IMR-90 (cell line): ENCODE results near the gene METTL18. TPM values are rescaled to one million over a fixed set of nuclear protein-coding genes. Genes with fewer than 3 reads are reported as not detected.

ENCODE experiments used
- ATAC-seq: fragments of 200-7000 bp; cut with Tn5 transposase; 2 replicates; pipeline ENCODE4 v1.9.1; 2020; ENCODE audit warnings: low read depth, mild to moderate bottlenecking, moderate library complexity
- BruUV-seq: library from RNA; stranded (reverse); fragments of 400-500 nt; replicated peaks from 2 replicates; lab custom pipeline; 2021; lab: Mats Ljungman, UMichigan
- CTCF ChIA-PET: fragments of 300-600 bp; formaldehyde crosslinking; extraction: SDS; loops from one replicate; lab custom pipeline; 2021; ENCODE audit warnings: antibody characterized with exemption; lab: Yijun Ruan, JAX
- POLR2A ChIA-PET: fragments of 300-600 bp; sonication (Branson Sonifier 250); formaldehyde crosslinking; loops from one replicate; lab custom pipeline; 2022; ENCODE audit warnings: antibody characterized with exemption; ENCODE audit not compliant: unreplicated experiment; lab: Charles Lee
- DNase-seq: peaks from one replicate; pipeline ENCODE4 v3.0.0; 2013
- H2AFZ ChIP-seq: replicated peaks from 2 replicates; pipeline ENCODE3; 2013; ENCODE audit warnings: low read length, mild to moderate bottlenecking; ENCODE audit not compliant: poor library complexity
- H2AK5ac ChIP-seq: 2 replicates; pipeline ENCODE4 v1.6.1; 2013; ENCODE audit warnings: low read depth, low read length, inconsistent platforms
- H2AK9ac ChIP-seq: replicated peaks from 2 replicates; pipeline ENCODE3; 2013; ENCODE audit warnings: mild to moderate bottlenecking, low read depth, low read length, moderate library complexity; ENCODE audit not compliant: poor library complexity
- H2BK120ac ChIP-seq: 2 replicates; pipeline ENCODE4 v1.6.1; 2013; ENCODE audit warnings: low read depth, low read length, inconsistent platforms
- H2BK15ac ChIP-seq: 3 replicates; pipeline ENCODE4 v1.6.1; 2013; ENCODE audit warnings: low read depth, low read length, inconsistent platforms
- H2BK20ac ChIP-seq: 2 replicates; pipeline ENCODE4 v1.6.1; 2013; ENCODE audit warnings: low read depth, mild to moderate bottlenecking, inconsistent platforms, low read length, moderate library complexity
- H2BK5ac ChIP-seq: 2 replicates; pipeline ENCODE4 v1.6.1; 2013; ENCODE audit warnings: mild to moderate bottlenecking, low read depth, low read length, inconsistent platforms; ENCODE audit not compliant: poor library complexity, severe bottlenecking
- H3K14ac ChIP-seq: replicated peaks from 2 replicates; pipeline ENCODE4 v1.6.1; 2013; ENCODE audit warnings: low read depth, low read length, inconsistent platforms
- H3K18ac ChIP-seq: 2 replicates; pipeline ENCODE4 v1.6.1; 2013; ENCODE audit warnings: low read depth, low read length, control low read depth
- H3K23ac ChIP-seq: 2 replicates; pipeline ENCODE4 v1.6.1; 2013; ENCODE audit warnings: low read depth, low read length, inconsistent platforms
- H3K27ac ChIP-seq: 2 replicates; pipeline ENCODE4 v1.5.1; 2013; ENCODE audit warnings: mild to moderate bottlenecking, control low read depth, low read length; ENCODE audit not compliant: insufficient read depth
- H3K27me3 ChIP-seq: 2 replicates; pipeline ENCODE4 v1.6.1; 2013; ENCODE audit warnings: low read length; ENCODE audit not compliant: control insufficient read depth, insufficient read depth
- H3K36me3 ChIP-seq: 2 replicates; pipeline ENCODE4 v1.6.1; 2013; ENCODE audit warnings: low read length, mixed read lengths; ENCODE audit not compliant: control insufficient read depth, insufficient read depth
- H3K4ac ChIP-seq: 2 replicates; pipeline ENCODE4 v1.6.1; 2013; ENCODE audit warnings: low read depth, low read length, inconsistent platforms
- H3K4me1 ChIP-seq: 2 replicates; pipeline ENCODE4 v1.6.1; 2013; ENCODE audit warnings: low read length, mixed read lengths; ENCODE audit not compliant: control insufficient read depth, insufficient read depth
- H3K4me2 ChIP-seq: 2 replicates; pipeline ENCODE4 v1.6.1; 2013; ENCODE audit warnings: low read depth, mild to moderate bottlenecking, control low read depth, low read length, moderate library complexity
- H3K4me3 ChIP-seq: 2 replicates; pipeline ENCODE4 v1.5.1; 2013; ENCODE audit warnings: low read depth, mild to moderate bottlenecking, control low read depth, low read length, moderate library complexity; ENCODE audit not compliant: insufficient read depth
- H3K56ac ChIP-seq: 2 replicates; pipeline ENCODE4 v1.6.1; 2013; ENCODE audit warnings: low read length, inconsistent platforms; ENCODE audit not compliant: insufficient read depth; ENCODE audit errors: extremely low read depth
- H3K79me1 ChIP-seq, 2 experiments: 2 replicates each; pipeline ENCODE4 v1.6.1; 2013; ENCODE audit warnings: low read length in 2 of 2, inconsistent platforms in 1 of 2, low read depth in 1 of 2
- H3K9ac ChIP-seq: 2 replicates; pipeline ENCODE4 v1.6.1; 2013; ENCODE audit warnings: low read depth, low read length, control low read depth
- H3K9me1 ChIP-seq: 2 replicates; pipeline ENCODE4 v1.6.1; 2013; ENCODE audit warnings: low read length, inconsistent platforms; ENCODE audit not compliant: insufficient read depth
- H3K9me3 ChIP-seq: 2 replicates; pipeline ENCODE4 v1.6.1; 2013; ENCODE audit warnings: low read length; ENCODE audit not compliant: control insufficient read depth, insufficient read depth
- H4K20me1 ChIP-seq: 2 replicates; pipeline ENCODE4 v1.6.1; 2013; ENCODE audit warnings: low read length, inconsistent platforms; ENCODE audit not compliant: insufficient read depth
- H4K5ac ChIP-seq: 2 replicates; pipeline ENCODE4 v1.6.1; 2013; ENCODE audit warnings: mild to moderate bottlenecking, low read depth, low read length, control low read depth
- H4K8ac ChIP-seq, 2 experiments: 2 replicates each; pipeline ENCODE4 v1.6.1; 2013; ENCODE audit warnings: low read depth in 2 of 2, low read length in 2 of 2, control low read depth in 1 of 2, inconsistent platforms in 1 of 2
- H4K91ac ChIP-seq: 2 replicates; pipeline ENCODE4 v1.6.1; 2013; ENCODE audit warnings: low read depth, low read length, inconsistent platforms; ENCODE audit not compliant: insufficient read depth
- ELK1 ChIP-seq: fragments of 150-350 bp; IDR thresholded peaks from 2 replicates; pipeline ENCODE4 v1.6.1; 2016; ENCODE audit warnings: low read depth, mild to moderate bottlenecking, low read length, moderate library complexity, borderline replicate concordance
- MAFK ChIP-seq: IDR thresholded peaks from 2 replicates; pipeline ENCODE4 v1.6.1; 2012; ENCODE audit warnings: low read depth, low read length, improper control_type of control experiment
- MAZ ChIP-seq: IDR thresholded peaks from 2 replicates; pipeline ENCODE4 v1.6.1; 2012; ENCODE audit warnings: low read depth, mild to moderate bottlenecking, low read length, improper control_type of control experiment, moderate library complexity, borderline replicate concordance
- MXI1 ChIP-seq: IDR thresholded peaks from 2 replicates; pipeline ENCODE4 v1.6.1; 2012; ENCODE audit warnings: low read depth, mild to moderate bottlenecking, low read length, moderate library complexity, borderline replicate concordance
- NFE2L2 ChIP-seq: fragments of 150-350 bp; IDR thresholded peaks from 2 replicates; pipeline ENCODE4 v1.6.1; 2016; ENCODE audit warnings: low read depth, mild to moderate bottlenecking, low read length
- RAD21 ChIP-seq: IDR thresholded peaks from 2 replicates; pipeline ENCODE4 v1.6.1; 2012; ENCODE audit warnings: low read length, improper control_type of control experiment
- RCOR1 ChIP-seq: IDR thresholded peaks from 2 replicates; pipeline ENCODE4 v1.6.1; 2012; ENCODE audit warnings: mild to moderate bottlenecking, low read length, improper control_type of control experiment; ENCODE audit not compliant: insufficient replicate concordance
- RFX5 ChIP-seq: IDR thresholded peaks from 2 replicates; pipeline ENCODE4 v1.8.0; 2012; ENCODE audit warnings: low read depth, mild to moderate bottlenecking, low read length, moderate library complexity
- WGBS, 2 experiments: methylation state at CpG; one replicate each; pipeline versions ENCODE4 v1.1.5 to v1.1.7; 2013; ENCODE audit warnings: missing lambda C conversion rate in 2 of 2; ENCODE audit not compliant: insufficient read length in 1 of 2; ENCODE audit errors: extremely low coverage in 2 of 2; 5-methylcytosine and 5-hydroxymethylcytosine counted together
- dilution Hi-C: fragments of 300-500 bp; cut with HindIII; formaldehyde crosslinking; loops from one replicate; pipeline ENCODE4 v1.14.3; 2018; ENCODE audit warnings: low sequenced_read_pairs; ENCODE audit not compliant: unreplicated experiment
- in situ Hi-C: fragments of 300-500 bp; cut with MboI; formaldehyde crosslinking; loops from 3 replicates; pipeline ENCODE4 v1.14.3; 2019; ENCODE audit warnings: low sequenced_read_pairs, inconsistent platforms, mixed read lengths
- intact Hi-C: fragments of 100-400 bp; cut with micrococcal nuclease; formaldehyde crosslinking; loops from 2 replicates; pipeline ENCODE4 v1.10.0; 2022
- polyA plus RNA-seq, 3 experiments: library from polyadenylated mRNA; depleted of rRNA; stranded (reverse); fragments of >200 nt; gene quantifications; 2 replicates each; pipeline ENCODE4 v1.2.3, GENCODE V29; 2012; ENCODE audit warnings: low replicate concordance in 1 of 3
- total RNA-seq: library from RNA; depleted of rRNA; stranded (reverse); fragments of >200 nt; gene quantifications from 2 replicates; pipeline ENCODE4 v1.2.3, GENCODE V29; 2012
- TF ChIP-seq, protein P1 (sequence below): conservative IDR thresholded peaks from 2 replicates; pipeline ENCODE4 v1.5.1; 2012; ENCODE audit warnings: mild to moderate bottlenecking, low read depth, low read length, improper control_type of control experiment

METTL18 gene
- total and polyA plus RNA-seq, 2 of the 4 experiments (the other 2 are of a cell fraction) = 2.9 to 3.4 TPM

DNA sequence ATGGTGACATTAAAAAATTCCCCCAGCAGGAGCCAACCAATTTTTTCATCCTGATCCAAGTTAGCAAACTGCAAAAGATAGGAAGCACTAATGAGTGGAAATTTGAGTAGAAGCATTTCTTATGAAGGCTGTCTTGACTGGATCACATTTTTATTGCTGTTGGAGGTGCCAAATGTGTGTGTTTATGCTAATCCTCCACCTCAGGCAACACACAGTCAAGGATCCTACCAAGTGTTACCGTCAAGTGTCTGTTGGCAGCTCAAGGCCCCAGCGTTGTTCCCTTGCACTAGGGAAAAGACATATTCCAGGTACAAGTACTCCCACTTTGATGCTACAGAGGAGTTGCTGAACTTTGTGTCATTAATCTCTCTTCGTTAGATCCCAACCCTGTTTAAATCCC, 18.3 kb downstream of the METTL18 start:
- Histone ChIP-seq H3K27me3 (peaks cover 2% of the 10 kb centered on the region), H3K36me3 (no peaks in the 10 kb centered on the region), H3K18ac (no peak overlapping the region), H3K4me3 (no peak overlapping the region), H2AK5ac (no peak overlapping the region), H4K91ac (no peak overlapping the region), H3K4me1 (no peaks in the 10 kb centered on the region), H3K27ac (no peak overlapping the region), H2AK9ac (no peak overlapping the region), H2BK15ac (no peak overlapping the region), H3K9me3 (no peaks in the 10 kb centered on the region), H3K14ac (no peak overlapping the region), H3K9ac (no peak overlapping the region), H4K8ac (no peak overlapping the region), H3K79me1 (no peaks in the 10 kb centered on the region), H4K5ac (no peak overlapping the region), H2AFZ (no peak overlapping the region), H3K9me1 (peaks cover 4% of the 10 kb centered on the region; the same call in 1 of the 2 replicates), H3K4me2 (no peak overlapping the region), H2BK20ac (no peak overlapping the region), H3K56ac (no peak overlapping the region), H3K4ac (no peak overlapping the region), H3K23ac (no peak overlapping the region), H2BK120ac (no peak overlapping the region), H2BK5ac (no peak overlapping the region), H4K20me1 (no peaks in the 10 kb centered on the region)
- DNase-seq (no peak), ATAC-seq (no peak)
- in situ Hi-C loops = no loop called here
- TF ChIP-seq ELK1 = no peak
- TF ChIP-seq RFX5 = no peak
- TF ChIP-seq MAFK = no peak
- TF ChIP-seq RCOR1 = no peak
- TF ChIP-seq, protein P1, sequence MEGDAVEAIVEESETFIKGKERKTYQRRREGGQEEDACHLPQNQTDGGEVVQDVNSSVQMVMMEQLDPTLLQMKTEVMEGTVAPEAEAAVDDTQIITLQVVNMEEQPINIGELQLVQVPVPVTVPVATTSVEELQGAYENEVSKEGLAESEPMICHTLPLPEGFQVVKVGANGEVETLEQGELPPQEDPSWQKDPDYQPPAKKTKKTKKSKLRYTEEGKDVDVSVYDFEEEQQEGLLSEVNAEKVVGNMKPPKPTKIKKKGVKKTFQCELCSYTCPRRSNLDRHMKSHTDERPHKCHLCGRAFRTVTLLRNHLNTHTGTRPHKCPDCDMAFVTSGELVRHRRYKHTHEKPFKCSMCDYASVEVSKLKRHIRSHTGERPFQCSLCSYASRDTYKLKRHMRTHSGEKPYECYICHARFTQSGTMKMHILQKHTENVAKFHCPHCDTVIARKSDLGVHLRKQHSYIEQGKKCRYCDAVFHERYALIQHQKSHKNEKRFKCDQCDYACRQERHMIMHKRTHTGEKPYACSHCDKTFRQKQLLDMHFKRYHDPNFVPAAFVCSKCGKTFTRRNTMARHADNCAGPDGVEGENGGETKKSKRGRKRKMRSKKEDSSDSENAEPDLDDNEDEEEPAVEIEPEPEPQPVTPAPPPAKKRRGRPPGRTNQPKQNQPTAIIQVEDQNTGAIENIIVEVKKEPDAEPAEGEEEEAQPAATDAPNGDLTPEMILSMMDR = no peak
- TF ChIP-seq MAZ = no peak
- TF ChIP-seq RAD21 = no peak
- TF ChIP-seq NFE2L2 = no peak
- TF ChIP-seq MXI1 = no peak
- WGBS, 2 experiments = no CpG with 5 or more reads among the region's 3 CpGs
- intact Hi-C loops = no loop called here
- BruUV-seq = no TSS peak
- dilution Hi-C loops = no loop called here
- POLR2A ChIA-PET = no interaction called here
- CTCF ChIA-PET = no interaction called here
